Stomach (tissue), 9 donors: Measurements from ENCODE around the gene NEO1. TPM values are rescaled to one million over a fixed set of nuclear protein-coding genes. Genes with fewer than 3 reads are reported as not detected.

Experiments
- DNase-seq, 2 donors: peaks; one replicate each; pipeline versions ENCODE4 v3.0.0 to v3.0.0-alpha.2; 2013 to 2019
- H3K27ac ChIP-seq, 5 donors: fragments of 200-600 bp in 4 of 5; sonication (generic) in 4 of 5; one replicate each; pipeline ENCODE4 v1.5.1; 2013 to 2019; ENCODE audit warnings: mild to moderate bottlenecking in 1 of 5, moderate library complexity in 1 of 5
- H3K27me3 ChIP-seq, 3 donors: fragments of 200-600 bp; sonication (generic); one replicate each; pipeline ENCODE4 v1.5.1; 2017 to 2019; ENCODE audit warnings: mixed run types in 1 of 3
- H3K36me3 ChIP-seq, 4 donors: fragments of 200-600 bp; sonication (generic); 1 replicate in 3 of 4; 2 replicates in 1 of 4; pipeline ENCODE4 v1.5.1; 2016 to 2019
- H3K4me1 ChIP-seq, 4 donors: fragments of 200-600 bp; sonication (generic); one replicate each; pipeline ENCODE4 v1.5.1; 2016 to 2019
- H3K4me3 ChIP-seq, 4 donors: fragments of 200-600 bp; sonication (generic) in 3 of 4; one replicate each; pipeline ENCODE4 v1.5.1; 2016 to 2019; ENCODE audit warnings: mild to moderate bottlenecking in 1 of 4
- H3K9me3 ChIP-seq, 4 donors: fragments of 200-600 bp; sonication (generic); one replicate each; pipeline ENCODE4 v1.5.1; 2016 to 2019
- EP300 ChIP-seq: sonication (generic); formaldehyde crosslinking; IDR thresholded peaks from one replicate; pipeline ENCODE4 v1.6.1; 2017; ENCODE audit warnings: antibody characterized with exemption
- POLR2A ChIP-seq, 4 donors: fragments of 450-650 bp; IDR thresholded peaks; one replicate each; pipeline ENCODE4 v1.6.1; 2016; ENCODE audit warnings: antibody characterized with exemption in 4 of 4, control low read depth in 2 of 4, mild to moderate bottlenecking in 1 of 4, moderate library complexity in 1 of 4
- POLR2AphosphoS5 ChIP-seq, 3 donors: sonication (generic); formaldehyde crosslinking; IDR thresholded peaks; one replicate each; pipeline ENCODE4 v1.6.1; 2016; ENCODE audit warnings: antibody characterized with exemption in 3 of 3
- WGBS, 5 donors: extraction: QIAGEN DNeasy Blood & Tissue Kit in 3 of 5; methylation state at CpG; one replicate each; pipeline versions ENCODE4 v1.1.5 to v1.1.7; 2013 to 2018; 5-methylcytosine and 5-hydroxymethylcytosine counted together
- intact Hi-C: fragments of 100-400 bp; cut with DNase I; formaldehyde crosslinking; loops from one replicate; pipeline ENCODE4 v1.15.1; 2023; ENCODE audit warnings: low total_unique reads
- polyA plus RNA-seq, 3 donors: library from polyadenylated mRNA; stranded (reverse); fragments of 200-250 nt; gene quantifications; one replicate each; pipeline ENCODE4 v1.2.3, GENCODE V29; 2013
- total RNA-seq, 5 donors: library from RNA; depleted of rRNA; stranded (reverse); fragments of >200 nt; gene quantifications; one replicate each; pipeline versions ENCODE4 v1.1.0 to v1.2.3, GENCODE V29; 2014 to 2016
- TF ChIP-seq, protein P1 (sequence below), 7 experiments: fragments of 450-650 bp in 4 of 7; fragments of 200-600 bp in 3 of 7; sonication (generic) in 3 of 7; IDR thresholded peaks; one replicate each; pipeline ENCODE4 v1.5.1; 2016 to 2019; ENCODE audit warnings: antibody characterized with exemption in 7 of 7, control low read depth in 2 of 7, mild to moderate bottlenecking in 1 of 7
- donor health status: healthy with polysubstance abuse.
- donor health status: Bipolar disorder and iron deficiency.
- donor health status: healthy.

The NEO1 gene
- total and polyA plus RNA-seq, 8 donors, result 4.7 to 182 (median 17.3) TPM

- no peak overlapping the region for H3K27ac ChIP-seq
- H3K4me1 ChIP-seq, result peaks cover 0 to 17% (median 5%) of the 10 kb centered on the region in 4 donors
- 62 to 76% (median 71%) methylated on average over 5 of the region's 5 CpGs for WGBS, 5 donors
- no peaks in the 10 kb centered on the region for H3K9me3 ChIP-seq
- DNase-seq, result no peak
- H3K36me3 ChIP-seq, result no peaks in the 10 kb centered on the region
- H3K27me3 ChIP-seq, result no peaks in the 10 kb centered on the region
- no peak overlapping the region for H3K4me3 ChIP-seq
- TF ChIP-seq EP300, result no peak
- no peak for TF ChIP-seq POLR2A (IDR thresholded peaks at IDR 0.05)
- TF ChIP-seq, protein P1, sequence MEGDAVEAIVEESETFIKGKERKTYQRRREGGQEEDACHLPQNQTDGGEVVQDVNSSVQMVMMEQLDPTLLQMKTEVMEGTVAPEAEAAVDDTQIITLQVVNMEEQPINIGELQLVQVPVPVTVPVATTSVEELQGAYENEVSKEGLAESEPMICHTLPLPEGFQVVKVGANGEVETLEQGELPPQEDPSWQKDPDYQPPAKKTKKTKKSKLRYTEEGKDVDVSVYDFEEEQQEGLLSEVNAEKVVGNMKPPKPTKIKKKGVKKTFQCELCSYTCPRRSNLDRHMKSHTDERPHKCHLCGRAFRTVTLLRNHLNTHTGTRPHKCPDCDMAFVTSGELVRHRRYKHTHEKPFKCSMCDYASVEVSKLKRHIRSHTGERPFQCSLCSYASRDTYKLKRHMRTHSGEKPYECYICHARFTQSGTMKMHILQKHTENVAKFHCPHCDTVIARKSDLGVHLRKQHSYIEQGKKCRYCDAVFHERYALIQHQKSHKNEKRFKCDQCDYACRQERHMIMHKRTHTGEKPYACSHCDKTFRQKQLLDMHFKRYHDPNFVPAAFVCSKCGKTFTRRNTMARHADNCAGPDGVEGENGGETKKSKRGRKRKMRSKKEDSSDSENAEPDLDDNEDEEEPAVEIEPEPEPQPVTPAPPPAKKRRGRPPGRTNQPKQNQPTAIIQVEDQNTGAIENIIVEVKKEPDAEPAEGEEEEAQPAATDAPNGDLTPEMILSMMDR (IDR thresholded peaks at IDR 0.05), result no peak
- no peak for TF ChIP-seq POLR2AphosphoS5 (IDR thresholded peaks at IDR 0.05)
- intact Hi-C loops, result no loop called here
Observed at GRCh38 chr15:73069109-73069508, 16.8 kb downstream of the NEO1 start.

GRCh38 chr15:73072894-73073293 is 20.6 kb downstream of the NEO1 start:
- no peak overlapping the region for H3K27ac ChIP-seq
- no peak overlapping the region for H3K4me3 ChIP-seq
- H3K9me3 ChIP-seq, result no peaks in the 10 kb centered on the region
- intact Hi-C loops, result no loop called here
- WGBS, 5 donors, result 93 to 98% (median 95%) methylated on average over 3 of the region's 3 CpGs
- peaks cover 5 to 47% (median 25%) of the 10 kb centered on the region in 4 donors for H3K4me1 ChIP-seq
- no peak for DNase-seq
- no peaks in the 10 kb centered on the region for H3K36me3 ChIP-seq
- TF ChIP-seq POLR2AphosphoS5 (IDR thresholded peaks at IDR 0.05) (no peak), POLR2A (IDR thresholded peaks at IDR 0.05) (no peak), EP300 (no peak)
- TF ChIP-seq, protein P1 (IDR thresholded peaks at IDR 0.05), result no peak
- H3K27me3 ChIP-seq, result no peaks in the 10 kb centered on the region

- no peaks in the 10 kb centered on the region for H3K9me3 ChIP-seq
- H3K36me3 ChIP-seq, result no peaks in the 10 kb centered on the region
- peaks cover 17 to 60% (median 36%) of the 10 kb centered on the region in 4 donors for H3K4me1 ChIP-seq
- H3K27me3 ChIP-seq, result no peaks in the 10 kb centered on the region
- no peak overlapping the region for H3K4me3 ChIP-seq
- intact Hi-C loops, result no loop called here
- no peak for TF ChIP-seq POLR2AphosphoS5 (IDR thresholded peaks at IDR 0.05)
- 32 to 46% (median 35%) methylated on average over 4 of the region's 4 CpGs for WGBS, 5 donors
- H3K27ac ChIP-seq, result no peak overlapping the region
- DNase-seq, result no peak
Observed at GRCh38 chr15:73074241-73074640, 22.0 kb downstream of the NEO1 start.

GRCh38 chr15:73075160-73075859 is 23.0 kb downstream of the NEO1 start:
- intact Hi-C loops, result no loop called here
- 50 to 65% (median 57%) methylated on average over 4 of the region's 4 CpGs for WGBS, 5 donors

DNA sequence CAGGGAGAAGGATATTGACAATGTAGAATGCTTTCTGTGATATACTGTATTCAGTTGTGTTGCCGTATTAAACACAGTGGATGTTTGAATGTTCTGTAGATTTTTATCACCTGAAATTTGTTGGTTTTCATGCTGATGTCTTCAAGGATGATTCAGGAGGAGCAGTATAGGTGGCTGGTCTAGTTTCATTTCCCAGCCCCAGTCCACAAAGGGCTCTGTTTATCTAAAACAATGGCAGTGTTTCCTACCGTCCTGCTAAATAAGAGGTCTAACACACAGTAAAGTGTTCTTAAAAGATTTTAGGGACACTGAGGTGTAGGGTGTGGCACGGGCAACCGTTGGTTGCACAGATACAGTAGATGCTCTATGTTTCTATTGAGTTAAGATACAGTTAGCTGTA is 26.0 kb downstream of the NEO1 start:
- peaks cover 19 to 87% (median 58%) of the 10 kb centered on the region in 4 donors for H3K4me1 ChIP-seq
- DNase-seq, result no peak
- H3K27me3 ChIP-seq, result no peaks in the 10 kb centered on the region
- no peaks in the 10 kb centered on the region for H3K36me3 ChIP-seq
- H3K9me3 ChIP-seq, result no peaks in the 10 kb centered on the region
- no peak overlapping the region for H3K4me3 ChIP-seq
- peak overlapping the region in 1 of 5 donors; percentile 48 for H3K27ac ChIP-seq
- TF ChIP-seq, protein P1 (IDR thresholded peaks at IDR 0.05), result no peak
- TF ChIP-seq POLR2A (IDR thresholded peaks at IDR 0.05) (no peak), POLR2AphosphoS5 (IDR thresholded peaks at IDR 0.05) (no peak), EP300 (no peak)
- WGBS, 5 donors, result 41 to 57% (median 46%) methylated on average over 4 of the region's 4 CpGs
- intact Hi-C loops, result no loop called here

More at GRCh38 chr15:73075160-73075859, 23.0 kb downstream of the NEO1 start:
- Histone ChIP-seq H3K4me3 (no peak overlapping the region), H3K9me3 (no peaks in the 10 kb centered on the region), H3K27me3 (no peaks in the 10 kb centered on the region), H3K27ac (no peak overlapping the region), H3K4me1 (peaks cover 19 to 71% (median 43%) of the 10 kb centered on the region in 4 donors), H3K36me3 (no peaks in the 10 kb centered on the region)
- DNase-seq, result no peak
- TF ChIP-seq POLR2AphosphoS5 (IDR thresholded peaks at IDR 0.05), result no peak
